SU-DHL-6 (cell line): ENCODE measurements around the gene CFAP74.

Experiments
- EZH2phosphoT487 ChIP-seq: fragments of 200-600 bp; sonication (generic), shearing (Covaris generic); conservative IDR thresholded peaks from 2 replicates; pipeline ENCODE4 v1.6.1; 2018; ENCODE audit warnings: mild to moderate bottlenecking, antibody characterized with exemption, low read length, moderate library complexity, mixed read lengths
- TF ChIP-seq, protein P1 (sequence below): fragments of 200-600 bp; sonication (generic); IDR thresholded peaks from one replicate; pipeline ENCODE4 v1.5.1; 2017; ENCODE audit warnings: antibody characterized with exemption, mild to moderate bottlenecking, low read length, moderate library complexity; ENCODE audit not compliant: insufficient read depth, poor library complexity, severe bottlenecking

DNA sequence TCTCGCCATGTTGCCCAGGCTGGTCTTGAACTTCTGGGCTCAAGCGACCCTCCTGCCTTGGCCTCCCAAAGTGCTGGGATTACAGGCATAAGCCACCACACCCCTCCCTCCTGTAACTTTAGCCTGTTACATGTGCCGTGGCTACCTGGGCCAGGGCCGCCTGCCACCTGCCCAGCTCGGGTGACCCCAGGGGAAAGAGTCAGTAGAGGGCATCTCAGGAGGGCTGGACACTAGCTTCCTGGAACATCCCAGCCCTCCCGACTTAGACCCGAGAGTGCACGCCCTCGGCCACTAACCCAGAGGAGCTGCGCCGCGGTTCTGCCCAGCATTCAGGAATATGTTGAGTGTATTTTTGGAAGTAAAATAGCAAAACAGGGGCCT is 44.1 kb downstream of the CFAP74 start:
- TF ChIP-seq, protein P1, sequence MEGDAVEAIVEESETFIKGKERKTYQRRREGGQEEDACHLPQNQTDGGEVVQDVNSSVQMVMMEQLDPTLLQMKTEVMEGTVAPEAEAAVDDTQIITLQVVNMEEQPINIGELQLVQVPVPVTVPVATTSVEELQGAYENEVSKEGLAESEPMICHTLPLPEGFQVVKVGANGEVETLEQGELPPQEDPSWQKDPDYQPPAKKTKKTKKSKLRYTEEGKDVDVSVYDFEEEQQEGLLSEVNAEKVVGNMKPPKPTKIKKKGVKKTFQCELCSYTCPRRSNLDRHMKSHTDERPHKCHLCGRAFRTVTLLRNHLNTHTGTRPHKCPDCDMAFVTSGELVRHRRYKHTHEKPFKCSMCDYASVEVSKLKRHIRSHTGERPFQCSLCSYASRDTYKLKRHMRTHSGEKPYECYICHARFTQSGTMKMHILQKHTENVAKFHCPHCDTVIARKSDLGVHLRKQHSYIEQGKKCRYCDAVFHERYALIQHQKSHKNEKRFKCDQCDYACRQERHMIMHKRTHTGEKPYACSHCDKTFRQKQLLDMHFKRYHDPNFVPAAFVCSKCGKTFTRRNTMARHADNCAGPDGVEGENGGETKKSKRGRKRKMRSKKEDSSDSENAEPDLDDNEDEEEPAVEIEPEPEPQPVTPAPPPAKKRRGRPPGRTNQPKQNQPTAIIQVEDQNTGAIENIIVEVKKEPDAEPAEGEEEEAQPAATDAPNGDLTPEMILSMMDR, result no peak
- TF ChIP-seq EZH2phosphoT487, result no peak
